OCI-LY1 (cell line): ENCODE measurements around the gene TIMM22.

ENCODE experiments used
- CTCF ChIP-seq: fragments of 200-600 bp; sonication (generic), shearing (Covaris generic); IDR thresholded peaks from 2 replicates; pipeline ENCODE4 v1.5.1; 2017; ENCODE audit warnings: mild to moderate bottlenecking, antibody characterized with exemption, low read length, moderate library complexity, mixed read lengths
- EZH2 ChIP-seq: fragments of 200-600 bp; sonication (generic), shearing (Covaris generic); IDR thresholded peaks from 2 replicates; pipeline ENCODE4 v1.8.0; 2017; ENCODE audit warnings: borderline replicate concordance, mixed run types, mild to moderate bottlenecking, antibody characterized with exemption, low read length, moderate library complexity, mixed read lengths

DNA sequence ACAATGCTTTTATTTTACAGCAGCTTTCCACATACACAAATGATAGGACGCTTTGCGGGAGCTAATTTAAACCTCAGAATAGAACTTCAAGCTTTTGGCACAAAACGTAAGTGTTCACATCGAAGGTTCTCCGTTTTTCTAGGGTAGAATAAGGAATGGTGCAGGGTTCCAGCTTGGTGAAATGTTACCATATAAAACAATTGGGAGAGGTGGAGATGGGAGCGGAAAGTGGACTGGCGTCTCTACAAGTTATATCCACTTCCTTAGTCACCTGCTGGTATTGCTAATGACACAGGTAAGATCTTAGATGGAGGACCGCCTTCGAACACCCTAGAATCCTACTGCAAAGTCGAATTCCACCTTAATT, 15.7 kb upstream of the TIMM22 start:
- TF ChIP-seq CTCF = no peak
- no peak for TF ChIP-seq EZH2
